AG04450 (cell line): ENCODE measurements around the gene DYNLRB1. TPM values are rescaled to one million over a fixed set of nuclear protein-coding genes. Genes with fewer than 3 reads are reported as not detected.

Experiments used
- CTCF ChIA-PET: fragments of 300-600, 350-600 bp; formaldehyde crosslinking; extraction: SDS; loops from one replicate; lab custom pipeline; 2022; ENCODE audit warnings: antibody characterized with exemption, inconsistent platforms; lab: Charles Lee
- POLR2A ChIA-PET: fragments of 350-600 bp; formaldehyde crosslinking; extraction: SDS; loops from one replicate; lab custom pipeline; 2021; ENCODE audit warnings: antibody characterized with exemption, inconsistent platforms; lab: Yijun Ruan, JAX
- DNase-seq: peaks from one replicate; pipeline ENCODE4 v3.0.0-alpha.2; 2011; ENCODE audit warnings: low read depth, low spot score
- H3K27ac ChIP-seq: one replicate; pipeline ENCODE4 v1.5.1; 2012; ENCODE audit warnings: low read depth, low read length, control low read depth
- H3K27me3 ChIP-seq: one replicate; pipeline ENCODE4 v1.6.0; 2012; ENCODE audit warnings: low read length; ENCODE audit not compliant: control insufficient read depth, insufficient read depth
- H3K4me3 ChIP-seq: 2 replicates; pipeline ENCODE4 v1.5.1; 2011; ENCODE audit warnings: mild to moderate bottlenecking, low read depth, low read length, control low read depth
- H3K9me3 ChIP-seq: 2 replicates; pipeline ENCODE4 v1.5.1; 2012; ENCODE audit warnings: low read length; ENCODE audit not compliant: control insufficient read depth, insufficient read depth
- polyA plus RNA-seq: library from polyadenylated mRNA; depleted of rRNA; stranded (reverse); fragments of >200 nt; gene quantifications from 2 replicates; pipeline ENCODE4 v1.2.3, GENCODE V29; 2011
- TF ChIP-seq, protein P1 (sequence below): IDR thresholded peaks from 2 replicates; pipeline ENCODE4 v1.5.1; 2011; ENCODE audit warnings: low read depth, low read length, control low read depth, inconsistent platforms

Gene DYNLRB1
- polyA plus RNA-seq, 1 experiment, result 256 TPM

DNA sequence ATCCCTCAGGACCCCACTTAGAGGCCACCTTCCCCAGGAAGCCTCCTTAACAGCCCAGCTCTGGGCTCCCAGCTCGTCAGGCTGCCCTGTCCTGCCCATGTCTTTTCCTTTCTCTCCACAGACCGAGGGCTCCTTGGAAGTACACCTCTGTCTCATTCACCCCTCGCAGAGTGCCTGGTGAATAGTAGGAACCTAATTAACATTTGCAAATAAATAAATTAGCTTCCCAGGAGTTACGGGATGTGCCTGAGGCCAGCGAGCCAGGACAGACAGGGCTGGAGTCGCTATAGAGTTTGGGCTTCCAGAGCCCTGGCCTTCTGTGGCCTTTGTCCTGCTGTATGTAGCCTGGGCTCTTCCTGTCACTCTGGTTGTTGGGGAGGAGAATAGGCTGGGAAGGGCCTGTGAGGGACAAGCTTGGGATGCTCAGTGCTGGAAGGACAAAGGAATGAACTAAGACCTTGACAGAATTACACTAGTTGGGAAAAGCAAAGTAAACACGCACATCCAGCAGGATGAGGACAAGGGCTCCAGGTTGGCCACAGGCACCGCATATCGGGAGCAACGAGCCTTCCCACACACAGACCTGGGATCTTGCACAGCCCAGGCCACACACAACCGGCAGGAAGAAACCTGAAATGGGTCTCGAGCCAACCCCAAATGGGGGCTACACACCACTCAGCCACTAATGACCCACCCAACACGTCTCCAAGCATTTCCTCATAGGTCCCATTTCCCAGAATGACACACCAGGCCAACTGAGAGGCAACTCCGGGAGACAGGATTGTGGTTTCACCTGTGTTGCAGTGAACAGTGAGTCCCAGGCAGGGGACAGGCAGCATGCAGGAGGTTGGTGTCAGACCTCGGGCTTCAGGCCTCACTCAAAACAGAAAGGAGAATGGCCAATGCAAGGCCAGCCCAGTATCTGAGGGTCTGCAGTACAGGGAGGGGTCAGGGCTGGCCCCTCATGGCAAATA is 52.0 kb downstream of the DYNLRB1 start:
- POLR2A ChIA-PET, result no interaction called here
- no peak for DNase-seq
- CTCF ChIA-PET, result no interaction called here
- Histone ChIP-seq H3K27me3 (no peaks in the 10 kb centered on the region), H3K4me3 (no peak overlapping the region), H3K27ac (no peak overlapping the region), H3K9me3 (no peaks in the 10 kb centered on the region)
- TF ChIP-seq, protein P1, sequence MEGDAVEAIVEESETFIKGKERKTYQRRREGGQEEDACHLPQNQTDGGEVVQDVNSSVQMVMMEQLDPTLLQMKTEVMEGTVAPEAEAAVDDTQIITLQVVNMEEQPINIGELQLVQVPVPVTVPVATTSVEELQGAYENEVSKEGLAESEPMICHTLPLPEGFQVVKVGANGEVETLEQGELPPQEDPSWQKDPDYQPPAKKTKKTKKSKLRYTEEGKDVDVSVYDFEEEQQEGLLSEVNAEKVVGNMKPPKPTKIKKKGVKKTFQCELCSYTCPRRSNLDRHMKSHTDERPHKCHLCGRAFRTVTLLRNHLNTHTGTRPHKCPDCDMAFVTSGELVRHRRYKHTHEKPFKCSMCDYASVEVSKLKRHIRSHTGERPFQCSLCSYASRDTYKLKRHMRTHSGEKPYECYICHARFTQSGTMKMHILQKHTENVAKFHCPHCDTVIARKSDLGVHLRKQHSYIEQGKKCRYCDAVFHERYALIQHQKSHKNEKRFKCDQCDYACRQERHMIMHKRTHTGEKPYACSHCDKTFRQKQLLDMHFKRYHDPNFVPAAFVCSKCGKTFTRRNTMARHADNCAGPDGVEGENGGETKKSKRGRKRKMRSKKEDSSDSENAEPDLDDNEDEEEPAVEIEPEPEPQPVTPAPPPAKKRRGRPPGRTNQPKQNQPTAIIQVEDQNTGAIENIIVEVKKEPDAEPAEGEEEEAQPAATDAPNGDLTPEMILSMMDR, result no peak

DNA sequence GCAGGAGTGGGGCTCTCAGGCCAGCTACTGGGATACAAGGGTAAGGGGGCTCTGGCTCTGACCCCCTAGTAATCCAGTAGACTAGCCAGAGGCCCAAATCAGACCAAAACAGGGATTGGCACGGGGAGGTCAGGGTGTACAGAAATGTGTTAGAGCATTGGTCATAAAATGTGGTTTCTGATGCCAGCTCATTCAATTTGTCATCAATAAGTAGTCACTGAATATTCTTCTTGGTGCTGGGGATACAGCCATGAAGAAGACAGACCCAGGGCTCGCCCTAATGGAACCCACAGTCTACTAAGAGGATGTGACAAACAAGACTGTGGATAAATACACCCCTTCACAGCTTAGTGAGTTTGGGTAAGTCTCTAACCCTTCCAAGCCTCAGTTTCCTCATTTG is 53.4 kb downstream of the DYNLRB1 start:
- TF ChIP-seq, protein P1, result no peak
- Histone ChIP-seq H3K9me3 (no peaks in the 10 kb centered on the region), H3K27ac (no peak overlapping the region), H3K27me3 (no peaks in the 10 kb centered on the region), H3K4me3 (no peak overlapping the region)
- no peak for DNase-seq
- CTCF ChIA-PET, result interaction anchor here (0.8 to 0.9 kb wide), 2 partner anchors 10 to 200 kb away, joined by 3 to 4 read pairs; no protein-coding TSS in a partner anchor
- POLR2A ChIA-PET, result no interaction called here

DNA sequence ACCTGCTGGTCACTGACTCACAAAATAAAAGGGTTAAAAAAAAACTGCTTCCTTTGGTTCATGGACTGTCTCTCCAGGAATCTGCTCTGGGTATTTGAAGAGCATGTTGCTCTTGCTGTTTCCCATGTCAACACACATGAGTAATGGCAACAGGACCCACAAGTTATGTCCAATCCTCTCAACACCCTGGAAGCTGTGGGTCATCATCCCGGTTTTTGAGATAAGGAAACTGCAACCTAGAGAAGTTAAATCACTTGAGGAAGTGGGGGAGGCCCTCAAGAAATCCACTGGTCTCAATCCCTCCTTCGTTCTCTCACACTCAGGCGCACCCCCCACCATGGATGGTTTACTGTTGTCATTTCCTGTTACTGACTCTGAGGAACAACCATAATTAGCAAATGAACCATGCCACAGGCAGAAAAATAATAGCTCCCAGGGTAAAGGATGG is 54.7 kb downstream of the DYNLRB1 start:
- no peak for DNase-seq
- CTCF ChIA-PET, result interaction anchor here (0.8 to 1.7 kb wide), 4 partner anchors 137 to 303 kb away, joined by 3 to 6 read pairs (median 4); no protein-coding TSS in a partner anchor
- H3K27me3 ChIP-seq, result no peaks in the 10 kb centered on the region
- no peaks in the 10 kb centered on the region for H3K9me3 ChIP-seq
- POLR2A ChIA-PET, result no interaction called here
- TF ChIP-seq, protein P1, result no peak
- no peak overlapping the region for H3K4me3 ChIP-seq
- no peak overlapping the region for H3K27ac ChIP-seq

DNA sequence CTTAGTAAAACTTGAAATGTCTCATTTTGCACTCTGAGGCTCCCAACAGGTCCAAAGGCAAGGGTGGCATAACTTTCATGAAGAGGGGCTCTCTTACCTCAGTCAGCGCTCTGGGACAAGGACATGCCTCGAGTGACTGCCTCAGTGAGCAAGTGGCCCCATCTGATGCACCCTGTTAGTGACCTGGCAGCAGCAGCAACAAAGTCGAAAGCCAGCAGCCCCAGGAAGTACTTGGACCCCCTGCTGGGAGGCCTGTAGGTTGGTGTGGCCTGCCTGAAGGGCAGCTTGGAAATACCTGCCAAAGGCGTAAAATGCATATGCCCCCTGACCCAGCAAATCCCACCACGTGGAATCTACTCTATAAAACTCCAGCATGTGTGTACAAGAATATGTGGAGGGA is 55.5 kb downstream of the DYNLRB1 start:
- ChIA-PET POLR2A (no interaction called here), CTCF (interaction anchor here (0.8 to 1.7 kb wide), 4 partner anchors 136 to 302 kb away, joined by 3 to 6 read pairs (median 4); no protein-coding TSS in a partner anchor)
- TF ChIP-seq, protein P1, result no peak

More for the DNA sequence above, 55.5 kb downstream of the DYNLRB1 start:
- H3K9me3 ChIP-seq, result no peaks in the 10 kb centered on the region
- no peak overlapping the region for H3K4me3 ChIP-seq
- H3K27me3 ChIP-seq, result no peaks in the 10 kb centered on the region
- H3K27ac ChIP-seq, result no peak overlapping the region
- no peak for DNase-seq
